ENCODE measurements around the gene PDLIM7. TPM values are rescaled to one million over a fixed set of nuclear protein-coding genes. Genes with fewer than 3 reads are reported as not detected.

Gene PDLIM7
- total RNA-seq, 2 donors from 2014 or later = 34.9 to 38.8 TPM

DNA sequence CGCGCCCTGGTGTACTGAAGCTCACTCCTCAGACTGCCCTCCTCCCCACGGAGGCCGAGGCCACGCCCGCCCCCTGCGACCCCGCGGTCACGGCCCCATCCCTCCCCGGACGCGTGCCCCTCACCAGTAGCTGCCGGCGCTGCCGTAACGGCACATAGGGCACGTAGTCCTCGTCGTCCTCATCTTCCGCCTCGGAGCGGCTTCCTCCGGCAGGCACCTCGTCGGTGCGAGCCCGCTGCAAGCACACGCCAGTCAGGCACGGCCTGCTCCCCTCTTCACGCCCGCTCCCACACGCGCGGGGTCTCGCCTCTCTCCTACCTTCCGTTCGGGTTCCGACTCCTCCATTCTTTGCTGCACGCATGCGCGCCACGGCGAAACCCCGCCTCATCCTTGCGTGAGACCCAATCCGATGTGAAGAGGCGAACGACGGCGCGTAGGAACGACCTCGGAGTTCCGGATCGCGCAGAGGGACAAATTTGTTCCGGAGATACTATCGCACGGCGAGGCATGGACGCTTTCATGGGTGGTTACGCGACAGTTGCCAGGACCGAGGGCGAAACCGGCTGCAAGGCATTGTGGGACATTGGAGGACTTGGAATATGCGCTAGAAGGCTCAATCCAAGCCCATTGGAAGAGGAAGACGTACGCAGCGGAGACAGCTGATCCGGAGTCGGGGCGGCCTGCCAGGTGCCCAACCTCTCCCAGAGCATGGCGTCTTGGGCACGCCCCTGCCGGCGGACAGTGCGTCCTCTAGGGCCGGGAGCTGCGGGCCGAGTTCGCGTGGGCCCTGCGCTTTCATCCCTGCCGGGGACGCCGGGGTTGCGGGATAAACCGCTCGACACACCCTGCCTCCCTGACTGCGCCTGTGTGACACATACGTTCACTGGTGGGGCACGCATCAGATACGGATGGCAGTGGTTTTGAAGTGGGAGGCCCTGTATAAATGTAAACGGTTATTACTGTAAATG lies 19.5 kb upstream of the PDLIM7 start, which contains the start of gene DDX41:
Gene DDX41, minus strand, starts transcription at position 361 of the 968 bp plus-strand sequence. Its CDS starts 16 bp downstream, at position 345.
- Mint-ChIP-seq H3K27me3 (no peaks in the 10 kb centered on the region), H3K27ac (peak within 1 kb of the TSS; percentile 90), H3K4me3 (peak within 1 kb of the TSS; percentile 88), H3K4me1 (peaks cover 13% of the 10 kb centered on the region), H3K9me3 (no peaks in the 10 kb centered on the region), H3K36me3 (ENCODE audit: low read depth) (peaks cover 81% of the 10 kb centered on the region)
- peak; percentile 92 for ATAC-seq (replicated peaks)

DNA sequence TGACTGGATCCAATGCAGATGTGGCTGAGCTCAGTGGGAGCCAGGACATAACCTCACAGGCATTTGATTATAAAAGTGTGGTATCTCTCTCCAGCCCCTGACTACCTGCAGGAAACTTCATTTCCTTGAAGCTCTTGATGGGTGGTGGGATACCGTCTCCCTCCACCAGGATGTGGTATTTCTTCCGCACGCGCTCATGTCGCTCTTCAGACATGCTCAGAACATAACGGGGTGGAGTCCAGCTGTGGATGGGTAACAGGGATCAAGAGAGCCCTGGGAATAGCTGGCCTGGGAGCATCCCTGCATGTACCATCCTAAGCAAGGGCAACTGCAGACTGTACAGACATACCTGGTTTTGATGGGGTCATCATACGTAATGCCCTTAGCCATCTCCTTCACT lies 18.2 kb upstream of the PDLIM7 start:
- H3K27me3 Mint-ChIP-seq = no peaks in the 10 kb centered on the region
- H3K36me3 Mint-ChIP-seq (ENCODE audit: low read depth) = peaks cover 84% of the 10 kb centered on the region
- H3K9me3 Mint-ChIP-seq = no peaks in the 10 kb centered on the region
- H3K4me3 Mint-ChIP-seq = peak overlapping the region; percentile 88
- ATAC-seq (replicated peaks) = no peak
- H3K4me1 Mint-ChIP-seq = peaks cover 13% of the 10 kb centered on the region
- peak overlapping the region; percentile 90 for H3K27ac Mint-ChIP-seq

DNA sequence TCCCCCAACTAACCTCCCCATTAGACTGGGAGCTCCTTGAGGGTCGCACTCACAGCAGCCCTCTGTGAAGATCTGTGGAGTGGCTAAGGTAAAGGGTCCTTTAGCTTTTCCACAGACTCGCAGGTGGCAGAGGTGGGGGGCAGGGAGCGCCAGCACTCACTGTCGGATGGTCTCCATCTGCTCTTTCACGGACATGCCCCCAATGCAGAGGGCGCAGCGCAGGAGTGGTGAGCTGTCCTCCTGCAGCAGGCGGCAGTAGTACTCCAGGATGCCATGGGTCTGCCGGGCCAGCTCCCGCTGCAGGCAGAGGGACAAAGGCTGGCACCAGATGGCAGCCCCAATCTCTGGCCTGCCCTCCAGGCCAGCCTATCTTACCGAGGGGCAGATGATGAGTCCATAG lies 17.1 kb upstream of the PDLIM7 start:
- H3K27me3 Mint-ChIP-seq = no peaks in the 10 kb centered on the region
- ATAC-seq (replicated peaks) = no peak
- H3K27ac Mint-ChIP-seq = no peak overlapping the region
- H3K36me3 Mint-ChIP-seq (ENCODE audit: low read depth) = peaks cover 74% of the 10 kb centered on the region
- no peak overlapping the region for H3K4me3 Mint-ChIP-seq
- H3K4me1 Mint-ChIP-seq = peaks cover 13% of the 10 kb centered on the region
- H3K9me3 Mint-ChIP-seq = no peaks in the 10 kb centered on the region

DNA sequence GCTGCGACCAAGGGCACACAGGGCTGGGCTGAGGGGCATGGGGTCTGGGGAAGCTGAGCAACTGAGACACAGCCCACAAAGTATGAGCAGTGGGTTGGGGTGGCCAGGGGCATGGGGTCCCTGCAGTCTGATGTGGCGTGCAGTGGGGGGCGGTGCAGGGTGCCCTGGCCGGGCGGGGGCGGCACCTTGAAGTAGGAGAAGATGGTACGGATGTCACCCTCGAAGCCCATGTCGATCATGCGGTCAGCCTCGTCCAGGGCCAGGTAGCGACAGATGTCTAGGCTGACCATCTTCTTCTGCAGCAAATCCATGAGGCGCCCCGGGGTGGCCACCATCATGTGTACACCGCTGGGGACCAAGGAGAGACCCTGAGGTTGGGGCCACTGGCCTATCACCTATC lies 16.1 kb upstream of the PDLIM7 start:
- H3K36me3 Mint-ChIP-seq (ENCODE audit: low read depth) = peaks cover 68% of the 10 kb centered on the region
- H3K9me3 Mint-ChIP-seq = no peaks in the 10 kb centered on the region

DNA sequence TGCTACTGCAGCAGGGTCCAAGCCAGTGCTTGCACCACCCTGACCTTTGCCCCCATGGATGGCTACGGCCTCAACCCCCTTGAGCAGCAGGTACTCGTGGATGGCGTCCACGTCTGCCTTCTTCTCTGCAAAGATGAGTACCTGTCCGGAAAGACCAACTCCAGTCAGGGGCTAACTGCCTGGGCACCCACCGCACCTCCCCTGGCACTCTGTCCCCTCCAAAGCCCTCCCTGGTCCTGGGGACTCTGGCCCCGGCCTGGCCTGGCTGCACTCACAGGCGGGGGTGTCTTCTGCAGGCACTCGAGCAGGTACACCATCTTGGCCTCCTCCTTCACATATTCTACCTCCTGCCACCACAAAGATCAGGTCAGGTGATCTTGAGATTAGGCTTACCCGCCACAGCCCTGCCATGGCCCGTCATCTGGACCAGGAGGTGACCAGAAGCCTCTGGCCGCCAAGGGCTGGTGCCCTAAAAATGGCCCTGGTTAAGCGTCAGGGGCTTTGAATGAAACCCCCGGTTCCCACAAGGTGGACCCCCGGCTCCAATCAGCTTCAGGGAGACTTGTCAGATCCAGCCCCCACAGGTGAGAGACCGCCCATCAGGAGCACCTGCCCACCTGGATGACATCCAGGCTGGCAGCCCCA lies 15.5 kb upstream of the PDLIM7 start:
- Mint-ChIP-seq H3K27me3 (no peaks in the 10 kb centered on the region), H3K27ac (no peak overlapping the region), H3K9me3 (no peaks in the 10 kb centered on the region), H3K4me3 (no peak overlapping the region), H3K4me1 (peaks cover 13% of the 10 kb centered on the region), H3K36me3 (ENCODE audit: low read depth) (peaks cover 68% of the 10 kb centered on the region)
- no peak for ATAC-seq (replicated peaks)

More for the DNA sequence above, 16.1 kb upstream of the PDLIM7 start:
- no peak for ATAC-seq (replicated peaks)
- Mint-ChIP-seq H3K4me3 (no peak overlapping the region), H3K27me3 (no peaks in the 10 kb centered on the region), H3K27ac (no peak overlapping the region), H3K4me1 (peaks cover 13% of the 10 kb centered on the region)

DNA sequence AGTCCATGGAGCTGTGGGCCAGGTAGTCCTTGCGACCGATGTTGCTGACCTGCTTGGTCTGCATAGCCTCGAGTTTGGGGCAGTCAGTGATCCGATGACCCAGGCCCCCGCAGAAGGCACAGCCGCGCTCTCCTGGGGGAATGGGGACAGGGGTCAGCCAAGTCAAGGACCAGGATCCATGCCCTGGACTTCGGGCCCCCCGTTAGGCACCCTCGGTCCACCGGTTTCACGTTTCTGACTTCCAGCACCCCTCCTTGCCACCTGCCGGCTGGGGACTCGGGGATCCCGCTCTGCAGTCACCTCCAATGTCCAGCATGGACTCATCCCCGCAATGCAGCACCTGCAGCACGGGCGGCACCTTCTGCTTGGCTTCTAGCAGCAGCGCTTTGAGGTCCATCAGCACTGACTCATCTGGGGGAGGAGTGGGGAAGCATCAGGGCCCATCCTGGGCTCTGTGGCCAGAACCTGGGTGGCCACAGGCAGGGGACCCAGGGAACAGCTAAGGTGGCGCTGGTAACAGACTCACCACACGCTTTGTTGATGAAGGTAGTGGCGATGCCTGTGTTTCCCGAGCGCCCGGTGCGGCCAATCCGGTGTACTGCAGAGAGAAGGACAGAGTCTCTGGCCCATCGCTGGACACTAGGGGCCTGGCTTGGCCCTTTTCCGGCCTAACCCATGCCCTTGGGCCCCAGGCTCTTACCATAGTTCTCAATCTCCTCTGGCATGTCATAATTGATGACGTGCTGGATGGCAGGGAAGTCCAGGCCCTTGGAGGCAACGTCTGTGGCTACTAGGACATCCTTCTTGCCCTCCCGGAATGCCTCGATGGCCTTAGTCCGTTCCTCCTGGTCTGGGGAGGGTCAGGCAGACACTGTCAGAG lies 14.6 kb upstream of the PDLIM7 start:
- H3K9me3 Mint-ChIP-seq = no peaks in the 10 kb centered on the region
- ATAC-seq (replicated peaks) = no peak

DNA sequence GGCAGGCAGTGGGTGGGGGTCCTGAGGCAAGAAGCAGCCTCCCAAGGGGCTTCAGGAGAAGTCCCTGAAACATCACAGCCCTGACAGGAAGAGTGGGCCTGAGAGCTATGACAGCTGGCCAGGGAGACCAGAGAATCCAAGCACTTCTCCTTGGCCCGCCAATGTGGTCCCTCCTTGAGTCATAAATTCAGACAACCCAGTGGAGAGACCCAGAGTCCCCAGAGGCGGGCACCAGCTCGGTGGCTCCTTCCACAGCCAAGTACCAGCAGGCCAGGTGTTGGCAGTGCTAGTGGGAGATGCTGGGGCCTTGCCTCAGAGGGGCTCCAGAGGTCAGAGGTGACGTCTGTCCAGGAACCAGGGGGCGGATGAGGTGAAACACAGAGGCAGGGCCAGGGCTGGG lies 13.8 kb upstream of the PDLIM7 start:
- Mint-ChIP-seq H3K9me3 (no peaks in the 10 kb centered on the region), H3K4me3 (no peak overlapping the region), H3K4me1 (peaks cover 9% of the 10 kb centered on the region), H3K36me3 (ENCODE audit: low read depth) (peaks cover 55% of the 10 kb centered on the region), H3K27me3 (no peaks in the 10 kb centered on the region), H3K27ac (no peak overlapping the region)
- no peak for ATAC-seq (replicated peaks)

More for the DNA sequence above, 14.6 kb upstream of the PDLIM7 start:
- Mint-ChIP-seq H3K36me3 (ENCODE audit: low read depth) (peaks cover 64% of the 10 kb centered on the region), H3K4me3 (no peak overlapping the region), H3K27ac (no peak overlapping the region), H3K4me1 (peaks cover 13% of the 10 kb centered on the region), H3K27me3 (no peaks in the 10 kb centered on the region)

DNA sequence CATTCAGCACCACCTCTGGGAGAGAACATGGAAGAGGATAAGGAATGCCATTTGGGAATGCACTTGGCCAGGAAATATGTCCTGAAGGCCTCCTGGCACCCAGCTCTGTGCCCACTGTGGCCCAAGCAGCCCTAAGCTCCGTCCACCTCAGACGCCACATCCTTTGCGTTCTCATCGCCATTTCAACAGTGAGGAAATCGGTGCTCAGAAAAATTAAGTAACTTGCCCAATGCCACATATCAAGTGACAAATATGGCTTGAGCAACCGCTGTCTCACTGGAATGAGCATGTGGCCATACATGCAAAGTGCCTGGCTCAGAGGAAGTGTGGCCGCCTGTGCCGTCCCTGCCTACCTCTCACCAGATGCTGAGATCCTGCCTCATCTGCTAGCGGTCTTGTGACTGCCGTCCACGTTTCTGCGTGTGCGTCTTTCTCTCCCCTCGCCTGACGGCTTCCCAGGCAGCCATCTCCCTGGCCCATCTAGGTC lies 13.2 kb upstream of the PDLIM7 start:
- Mint-ChIP-seq H3K4me3 (no peak overlapping the region), H3K27me3 (no peaks in the 10 kb centered on the region), H3K27ac (no peak overlapping the region), H3K36me3 (ENCODE audit: low read depth) (peaks cover 50% of the 10 kb centered on the region), H3K9me3 (no peaks in the 10 kb centered on the region), H3K4me1 (peaks cover 6% of the 10 kb centered on the region)
- no peak for ATAC-seq (replicated peaks)

DNA sequence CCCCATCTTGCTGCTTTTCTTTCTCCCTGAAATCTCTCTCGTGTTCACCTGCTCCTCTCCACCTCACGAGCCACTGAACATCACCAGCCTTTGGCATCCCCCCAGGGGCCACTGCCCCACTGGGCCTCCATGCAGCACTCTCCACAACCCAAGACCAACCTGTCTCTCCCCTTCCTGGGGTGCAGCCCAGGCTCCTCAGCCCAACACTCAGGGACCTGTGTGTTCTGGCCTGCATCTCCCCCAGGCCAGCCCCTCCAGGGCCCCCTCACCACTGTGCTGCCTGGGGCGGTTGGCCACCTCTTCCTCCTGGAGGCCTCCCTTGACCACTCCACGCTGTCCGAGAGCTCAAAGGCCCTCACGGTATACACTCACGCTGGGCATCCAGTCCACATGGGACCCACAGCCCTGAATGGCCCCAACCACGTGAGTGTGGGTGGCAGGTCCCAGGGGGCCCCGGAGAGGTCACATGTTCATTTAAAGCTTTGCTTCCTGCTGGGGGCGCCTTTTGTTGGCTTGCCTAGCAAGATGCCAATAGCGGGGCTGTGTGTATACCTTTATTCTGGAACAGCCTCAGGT lies 12.7 kb upstream of the PDLIM7 start:
- Mint-ChIP-seq H3K36me3 (ENCODE audit: low read depth) (peaks cover 44% of the 10 kb centered on the region), H3K9me3 (no peaks in the 10 kb centered on the region), H3K4me3 (no peak overlapping the region), H3K4me1 (peaks cover 4% of the 10 kb centered on the region), H3K27me3 (no peaks in the 10 kb centered on the region), H3K27ac (no peak overlapping the region)
- ATAC-seq (replicated peaks) = no peak

DNA sequence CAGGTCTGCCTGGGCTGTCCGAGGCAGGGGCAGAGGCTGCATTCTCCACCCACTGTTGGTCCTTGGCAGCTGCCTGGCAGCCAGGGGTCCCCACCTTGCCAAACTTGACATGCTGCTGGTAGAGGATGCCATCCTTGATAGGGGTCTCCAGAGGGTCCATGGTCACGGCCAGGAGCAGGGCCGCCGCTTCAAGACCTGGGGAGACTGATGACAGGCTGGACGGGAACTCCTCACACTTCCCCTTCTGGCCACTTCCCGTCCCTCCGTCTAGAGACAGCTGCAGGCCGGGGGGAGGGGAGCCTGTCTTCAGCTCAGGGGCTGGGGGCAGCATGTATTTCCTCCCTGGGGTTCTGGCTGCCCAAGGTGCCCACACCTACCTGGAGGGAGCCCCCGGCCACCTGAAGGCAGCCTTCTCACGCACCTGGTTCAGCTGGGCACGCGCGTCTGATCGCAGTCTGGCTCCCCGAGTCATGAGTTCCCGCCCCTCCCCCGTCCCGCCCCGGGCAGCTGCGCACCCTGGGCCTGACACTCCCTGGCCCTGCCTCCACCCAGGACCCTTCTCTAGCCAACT lies 12.1 kb upstream of the PDLIM7 start, which contains the start of gene DOK3:
Gene DOK3, minus strand, starts transcription at position 446 of the 571 bp plus-strand sequence. Its CDS starts 286 bp downstream, at position 160.
- Mint-ChIP-seq H3K27ac (no peak within 1 kb of the TSS), H3K27me3 (no peaks in the 10 kb centered on the region), H3K4me3 (no peak within 1 kb of the TSS), H3K36me3 (ENCODE audit: low read depth) (peaks cover 38% of the 10 kb centered on the region), H3K9me3 (no peaks in the 10 kb centered on the region), H3K4me1 (peaks cover 4% of the 10 kb centered on the region)
- no peak for ATAC-seq (replicated peaks)

DNA sequence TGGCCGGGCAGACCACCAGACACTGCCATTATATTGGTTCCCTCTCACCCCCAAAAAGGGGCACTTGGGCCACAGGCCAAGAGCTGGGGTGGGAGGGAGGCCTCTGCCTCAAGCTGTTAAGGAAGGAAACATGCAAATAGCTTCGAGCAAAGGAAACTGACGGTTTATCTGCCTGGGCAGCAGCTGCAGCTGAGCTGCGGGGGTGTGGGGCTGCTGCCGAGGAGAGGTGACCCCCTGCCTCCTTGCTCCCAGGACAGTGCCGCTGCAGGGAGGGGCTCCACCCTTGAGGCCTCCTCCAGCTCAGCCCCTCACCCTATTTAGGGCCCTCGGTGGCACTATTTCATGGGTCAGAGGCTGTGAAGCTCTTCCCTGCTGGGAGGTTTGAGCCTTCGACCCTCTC lies 11.4 kb upstream of the PDLIM7 start:
- ATAC-seq (replicated peaks) = no peak
- H3K4me1 Mint-ChIP-seq = peaks cover 1% of the 10 kb centered on the region
- H3K4me3 Mint-ChIP-seq = no peak overlapping the region
- H3K9me3 Mint-ChIP-seq = no peaks in the 10 kb centered on the region
- H3K27me3 Mint-ChIP-seq = no peaks in the 10 kb centered on the region
- peaks cover 32% of the 10 kb centered on the region for H3K36me3 Mint-ChIP-seq (ENCODE audit: low read depth)
- H3K27ac Mint-ChIP-seq = no peak overlapping the region

DNA sequence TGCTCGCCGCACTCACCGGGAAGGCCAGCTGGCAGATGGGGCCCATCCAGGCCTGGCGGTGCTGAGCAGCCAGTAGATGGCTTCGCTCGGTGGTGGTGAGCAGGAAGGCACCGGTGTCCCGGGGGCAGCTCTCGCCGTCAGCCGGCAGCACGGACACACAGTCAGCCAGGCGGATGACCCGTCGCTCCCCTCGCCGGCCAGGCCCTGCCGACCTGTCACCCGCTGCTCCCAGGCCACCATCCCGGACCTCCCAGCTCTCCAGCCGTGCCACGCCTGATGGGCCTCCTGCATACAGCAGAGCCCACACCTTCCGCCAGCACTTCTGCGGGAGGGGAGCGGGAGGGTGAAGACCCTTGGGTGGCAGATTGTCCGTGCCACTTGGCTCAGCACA lies 10.8 kb upstream of the PDLIM7 start:
- H3K27me3 Mint-ChIP-seq = no peaks in the 10 kb centered on the region

DNA sequence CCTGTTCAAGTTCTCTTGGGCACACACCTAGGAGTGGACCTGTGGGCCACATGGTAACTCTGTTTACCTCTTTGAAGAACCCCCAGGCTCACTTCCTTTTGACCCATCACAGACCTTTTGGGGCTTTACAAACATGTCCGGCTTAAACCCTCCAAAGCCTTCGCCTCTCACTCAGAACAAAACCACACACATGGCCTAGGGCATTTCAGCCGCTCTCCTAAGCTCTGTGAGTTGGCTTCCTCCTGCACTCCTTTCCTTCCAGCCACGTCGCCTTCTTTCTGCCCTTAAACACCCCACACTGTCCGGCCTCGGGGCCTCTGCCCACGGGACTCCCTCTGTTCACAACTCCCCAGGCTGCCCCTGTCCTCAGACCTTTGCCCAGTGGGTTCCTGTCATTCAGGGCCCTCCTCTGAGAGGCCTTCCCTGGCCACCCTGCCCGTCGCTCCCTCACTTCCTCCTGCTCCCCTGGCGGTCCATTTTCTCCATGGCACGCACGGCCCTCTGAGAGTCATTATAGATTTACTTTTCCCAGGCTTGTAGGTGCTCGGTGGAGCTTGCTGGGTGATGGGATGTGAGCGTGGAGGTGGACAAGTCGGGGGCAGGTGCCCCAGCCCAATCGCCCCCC lies 10.3 kb upstream of the PDLIM7 start:
- Mint-ChIP-seq H3K36me3 (ENCODE audit: low read depth) (peaks cover 21% of the 10 kb centered on the region), H3K4me1 (no peaks in the 10 kb centered on the region), H3K27me3 (no peaks in the 10 kb centered on the region), H3K9me3 (no peaks in the 10 kb centered on the region), H3K4me3 (no peak overlapping the region), H3K27ac (peak overlapping the region; percentile 25)
- no peak for ATAC-seq (replicated peaks)

More for the DNA sequence above, 10.8 kb upstream of the PDLIM7 start:
- Mint-ChIP-seq H3K4me3 (no peak overlapping the region), H3K4me1 (no peaks in the 10 kb centered on the region), H3K36me3 (ENCODE audit: low read depth) (peaks cover 26% of the 10 kb centered on the region), H3K27ac (no peak overlapping the region), H3K9me3 (no peaks in the 10 kb centered on the region)
- no peak for ATAC-seq (replicated peaks)
